CD14-positive monocyte (primary cell): ENCODE data around the gene DDX39A. TPM values are rescaled to one million over a fixed set of nuclear protein-coding genes. Genes with fewer than 3 reads are reported as not detected.
"Not testable (repeated sequence)": the region's sequence is repeated elsewhere in the genome, so short reads cannot be mapped to it uniquely, and the experiment has no call there.

Experiments
- DNase-seq, 3 donors: peaks; one replicate each; pipeline ENCODE4 v3.0.0-alpha.2; 2011 to 2022
- H2AFZ ChIP-seq: 2 replicates; pipeline ENCODE4 v1.6.0; 2012; ENCODE audit warnings: mild to moderate bottlenecking, low read depth, low read length, inconsistent platforms; ENCODE audit not compliant: insufficient read depth, poor library complexity, severe bottlenecking
- H3K27ac ChIP-seq, 2 donors: 1 replicate in 1 of 2; 2 replicates in 1 of 2; pipeline ENCODE4 v1.5.1; 2012 to 2013; ENCODE audit warnings: low read length in 2 of 2, control low read depth in 1 of 2, inconsistent platforms in 1 of 2, low read depth in 1 of 2, mild to moderate bottlenecking in 1 of 2
- H3K27me3 ChIP-seq, 2 donors: one replicate each; pipeline versions ENCODE4 v1.6.0 to v1.6.1; 2011 to 2013; ENCODE audit warnings: low read length in 2 of 2; ENCODE audit not compliant: control insufficient read depth in 2 of 2, insufficient read depth in 2 of 2
- H3K36me3 ChIP-seq, 2 donors: replicated peaks in 1 of 2; 1 replicate in 1 of 2; 2 replicates in 1 of 2; pipeline versions ENCODE4 v1.5.1 to v1.6.1; 2012 to 2013; ENCODE audit warnings: low read length in 2 of 2, control low read depth in 1 of 2, inconsistent platforms in 1 of 2, mild to moderate bottlenecking in 1 of 2; ENCODE audit not compliant: insufficient read depth in 2 of 2, control insufficient read depth in 1 of 2
- H3K4me1 ChIP-seq, 2 donors: 1 replicate in 1 of 2; 2 replicates in 1 of 2; pipeline versions ENCODE4 v1.5.1 to v1.6.1; 2012 to 2013; ENCODE audit warnings: low read length in 2 of 2, control low read depth in 1 of 2, inconsistent platforms in 1 of 2, mild to moderate bottlenecking in 1 of 2, moderate library complexity in 1 of 2; ENCODE audit not compliant: insufficient read depth in 2 of 2, control insufficient read depth in 1 of 2
- H3K4me2 ChIP-seq: replicated peaks from 2 replicates; pipeline ENCODE3; 2012; ENCODE audit warnings: low read length, moderate library complexity, mild to moderate bottlenecking; ENCODE audit not compliant: poor library complexity, severe bottlenecking; ENCODE audit errors: extremely low read depth
- H3K4me3 ChIP-seq, 3 experiments: fragments of 200-600 bp in 1 of 3; sonication (generic) in 1 of 3; replicated peaks in 1 of 3; 1 replicate in 2 of 3; 2 replicates in 1 of 3; pipeline ENCODE4 v1.5.1; 2011 to 2013; ENCODE audit warnings: low read length in 3 of 3, mild to moderate bottlenecking in 3 of 3, control low read depth in 2 of 3, low read depth in 2 of 3, inconsistent platforms in 1 of 3, moderate library complexity in 1 of 3
- H3K79me2 ChIP-seq: 2 replicates; pipeline ENCODE4 v1.6.0; 2012; ENCODE audit warnings: mild to moderate bottlenecking, control low read depth, inconsistent platforms, low read length, moderate library complexity; ENCODE audit not compliant: insufficient read depth
- H3K9ac ChIP-seq: 2 replicates; pipeline ENCODE4 v1.6.0; 2017; ENCODE audit warnings: low read length, mild to moderate bottlenecking; ENCODE audit not compliant: insufficient read depth, poor library complexity, severe bottlenecking
- H3K9me3 ChIP-seq, 2 donors: replicated peaks in 1 of 2; 1 replicate in 1 of 2; 2 replicates in 1 of 2; pipeline versions ENCODE4 v1.5.1 to v1.6.1; 2012 to 2013; ENCODE audit warnings: low read length in 2 of 2, control low read depth in 1 of 2; ENCODE audit not compliant: control insufficient read depth in 1 of 2, insufficient read depth in 1 of 2
- H4K20me1 ChIP-seq: 2 replicates; pipeline ENCODE4 v1.6.0; 2012; ENCODE audit warnings: mild to moderate bottlenecking, low read length, control low read depth, moderate library complexity; ENCODE audit not compliant: insufficient read depth
- H3K27ac Mint-ChIP-seq, 7 donors: one replicate each; pipeline ENCODE4 v1.8.0; 2020; ENCODE audit warnings: mild to moderate bottlenecking in 7 of 7, mixed read lengths in 7 of 7, moderate library complexity in 6 of 7, inconsistent platforms in 2 of 7
- H3K27me3 Mint-ChIP-seq, 3 donors: one replicate each; pipeline ENCODE4 v1.8.0; 2021 to 2022; ENCODE audit warnings: low read depth in 3 of 3, mild to moderate bottlenecking in 3 of 3, mixed read lengths in 3 of 3, moderate library complexity in 3 of 3, inconsistent platforms in 1 of 3
- H3K36me3 Mint-ChIP-seq, 2 donors: one replicate each; pipeline ENCODE4 v1.8.0; 2020; ENCODE audit warnings: mixed read lengths in 2 of 2, inconsistent platforms in 1 of 2, mild to moderate bottlenecking in 1 of 2
- H3K4me1 Mint-ChIP-seq: one replicate; pipeline ENCODE4 v1.8.0; 2020; ENCODE audit warnings: mild to moderate bottlenecking, mixed read lengths
- H3K4me3 Mint-ChIP-seq, 2 donors: one replicate each; pipeline ENCODE4 v1.8.0; 2020; ENCODE audit warnings: mild to moderate bottlenecking in 2 of 2, mixed read lengths in 2 of 2, moderate library complexity in 1 of 2
- H3K9me3 Mint-ChIP-seq, 7 donors: one replicate each; pipeline ENCODE4 v1.8.0; 2020 to 2022; ENCODE audit warnings: mixed read lengths in 7 of 7, mild to moderate bottlenecking in 6 of 7, moderate library complexity in 6 of 7, inconsistent platforms in 2 of 7
- CTCF ChIP-seq: fragments of 200-600 bp; IDR thresholded peaks from one replicate; pipeline ENCODE4 v1.8.0; 2022; ENCODE audit warnings: antibody characterized with exemption, mild to moderate bottlenecking
- WGBS: methylation state at CpG from one replicate; pipeline ENCODE4 v1.1.5; 2013; ENCODE audit warnings: missing lambda C conversion rate; ENCODE audit not compliant: insufficient coverage; 5-methylcytosine and 5-hydroxymethylcytosine counted together
- intact Hi-C, 2 donors: fragments of 100-400 bp; cut with micrococcal nuclease; formaldehyde crosslinking; loops; one replicate each; pipeline versions ENCODE4 v1.15.0 to v1.15.1; 2023
- polyA plus RNA-seq, 3 donors: library from polyadenylated mRNA; depleted of rRNA in 1 of 3; unstranded in 2 of 3; stranded (reverse) in 1 of 3; fragments of 300-500 nt in 2 of 3; fragments of >200 nt in 1 of 3; fragmentation: Illumina TruSeq in 2 of 3; gene quantifications; 1 replicate in 2 of 3; 2 replicates in 1 of 3; pipeline ENCODE4 v1.2.3, GENCODE V29; 2012 to 2021

DDX39A gene
- polyA plus RNA-seq, 3 donors: 78.7 to 187 (median 83.5) TPM

- peaks cover 0 to 6% (median 0%) of the 10 kb centered on the region in 3 donors for H3K27me3 Mint-ChIP-seq
- peak overlapping the region; percentile 47 for H3K4me2 ChIP-seq
- intact Hi-C loops: loop anchor here in 1 of 2 donors (10.0 kb wide), 1 partner anchor 410 kb away; no protein-coding TSS in a partner anchor
These were observed 44.0 kb downstream of the DDX39A start for GRCh38 chr19:14375055-14375581.

GRCh38 chr19:14374313-14374712 is 44.8 kb downstream of the DDX39A start:
- 93% methylated on average over 6 of the region's 9 CpGs for WGBS
- H3K9me3 ChIP-seq: not testable (repeated sequence)
- intact Hi-C loops: loop anchor here in 1 of 2 donors (10.0 kb wide), 1 partner anchor 410 kb away; no protein-coding TSS in a partner anchor

More at GRCh38 chr19:14375055-14375581, 44.0 kb downstream of the DDX39A start:
- no peaks in the 10 kb centered on the region for H3K79me2 ChIP-seq
- H3K9me3 ChIP-seq: no peaks in the 10 kb centered on the region
- peak overlapping the region; percentile 57 for H3K9ac ChIP-seq
- H3K36me3 ChIP-seq: no peaks in the 10 kb centered on the region
- H4K20me1 ChIP-seq: no peaks in the 10 kb centered on the region
- H3K27ac Mint-ChIP-seq: peak overlapping the region; percentile 96 to 99 (median 97)
- 0% methylated on average over 3 of the region's 12 CpGs for WGBS
- H3K4me3 ChIP-seq: peak overlapping the region in 2 of 3 experiments; percentile 10 to 40
- H3K27ac ChIP-seq: peak overlapping the region; percentile 91 to 92
- H3K27me3 ChIP-seq: no peaks in the 10 kb centered on the region
- peaks cover 1 to 2% of the 10 kb centered on the region in 2 donors for H3K36me3 Mint-ChIP-seq
- peaks cover 0 to 2% (median 0%) of the 10 kb centered on the region in 7 donors for H3K9me3 Mint-ChIP-seq
- H2AFZ ChIP-seq: peak overlapping the region; percentile 51
- peaks cover 75 to 83% of the 10 kb centered on the region in 2 donors for H3K4me1 ChIP-seq
- TF ChIP-seq CTCF: no peak
- peak overlapping the region; percentile 71 to 79 for H3K4me3 Mint-ChIP-seq
- H3K4me1 Mint-ChIP-seq: peaks cover 66% of the 10 kb centered on the region
- DNase-seq: peak; percentile 94 to 98 (median 97)

DNA sequence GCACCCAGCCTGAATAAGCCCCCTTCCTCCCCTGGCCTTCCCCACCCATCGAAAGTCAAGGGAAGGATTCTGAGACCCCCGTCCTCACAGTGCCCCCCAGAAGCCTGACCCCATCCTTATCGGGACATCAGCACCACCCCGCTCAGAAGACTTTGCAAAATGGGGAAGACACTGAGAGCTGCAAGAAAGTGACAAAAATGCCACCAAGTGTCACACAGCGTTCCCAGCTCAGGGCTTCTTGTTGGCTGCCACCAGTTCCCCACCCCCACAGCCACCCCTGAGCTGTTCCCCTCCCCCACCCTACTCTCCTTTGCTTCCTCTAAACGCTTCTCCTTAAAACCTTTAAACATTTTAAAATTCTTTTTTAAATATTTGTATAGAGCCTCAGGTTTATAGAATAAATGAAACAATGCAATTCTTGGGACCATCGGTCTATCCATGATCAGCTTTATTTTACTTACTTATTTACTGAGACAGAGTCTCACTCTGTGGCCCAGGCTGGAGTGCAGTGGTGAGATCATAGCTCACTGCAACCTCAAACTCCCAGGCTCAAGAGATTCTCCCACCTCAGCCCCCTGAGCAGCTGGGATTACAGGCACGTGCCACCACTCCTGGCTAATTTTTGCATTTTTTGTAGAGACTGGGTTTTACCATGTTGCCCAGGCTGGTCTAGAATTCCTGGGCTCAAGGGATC is 46.6 kb downstream of the DDX39A start:
- DNase-seq: peak; percentile 64 to 73 (median 68)
- H3K9me3 ChIP-seq, H3K36me3 ChIP-seq, H3K27me3 Mint-ChIP-seq, H3K36me3 Mint-ChIP-seq, H3K9me3 Mint-ChIP-seq, H2AFZ ChIP-seq, H4K20me1 ChIP-seq, H3K27me3 ChIP-seq, H3K79me2 ChIP-seq: not testable (repeated sequence)
- Histone ChIP-seq H3K4me1 (peaks cover 85% of the 10 kb centered on the region in 2 donors), H3K4me2 (peak overlapping the region; percentile 31), H3K4me3 (peak overlapping the region in 1 of 3 experiments; percentile 58), H3K27ac (peak overlapping the region; percentile 72 to 84), H3K9ac (peak overlapping the region; percentile 46)
- intact Hi-C loops: loop anchor here in 1 of 2 donors (10.0 kb wide), 1 partner anchor 412 kb away; no protein-coding TSS in a partner anchor
- 7% methylated on average over 3 of the region's 8 CpGs for WGBS
- Mint-ChIP-seq H3K4me3 (peak overlapping the region; percentile 42 to 56), H3K27ac (peak overlapping the region; percentile 91 to 98 (median 97)), H3K4me1 (peaks cover 71% of the 10 kb centered on the region)

More at GRCh38 chr19:14374313-14374712, 44.8 kb downstream of the DDX39A start:
- DNase-seq, H3K36me3 ChIP-seq, H4K20me1 ChIP-seq, H3K79me2 ChIP-seq, H3K4me3 Mint-ChIP-seq, H3K9me3 Mint-ChIP-seq, H3K27me3 Mint-ChIP-seq, H2AFZ ChIP-seq, H3K36me3 Mint-ChIP-seq, H3K27me3 ChIP-seq: not testable (repeated sequence)
- peak overlapping the region; percentile 17 for H3K4me2 ChIP-seq
- H3K9ac ChIP-seq: peak overlapping the region; percentile 45
- peaks cover 75 to 83% of the 10 kb centered on the region in 2 donors for H3K4me1 ChIP-seq
- peak overlapping the region; percentile 91 to 92 for H3K27ac ChIP-seq
- H3K4me1 Mint-ChIP-seq: peaks cover 69% of the 10 kb centered on the region
- peak overlapping the region; percentile 95 to 99 (median 97) for H3K27ac Mint-ChIP-seq
- H3K4me3 ChIP-seq: peak overlapping the region in 1 of 3 experiments; percentile 12
